ENCODE results near the gene ACP5.

The ACP5 gene

GRCh38 chr19:11587302-11587974 lies 10.0 kb upstream of the ACP5 start:
- no peak for TF ChIP-seq TCF12 (IDR thresholded peaks at IDR 0.05; ENCODE audit: low read depth)
- peak; percentile 86 for TF ChIP-seq RAD21 (IDR thresholded peaks at IDR 0.05; ENCODE audit: low read depth)
- no peak for TF ChIP-seq YY1 (IDR thresholded peaks at IDR 0.05; ENCODE audit: low read depth)

- TF ChIP-seq REST (IDR thresholded peaks at IDR 0.05; ENCODE audit: low read depth) = no peak
Observed at GRCh38 chr19:11586331-11586730, 8.9 kb upstream of the ACP5 start.

GRCh38 chr19:11581740-11582139 lies 4.3 kb upstream of the ACP5 start:
- TF ChIP-seq EGR1 (IDR thresholded peaks at IDR 0.05) = no peak
- no peak for TF ChIP-seq YY1 (IDR thresholded peaks at IDR 0.05; ENCODE audit: low read depth)
- TF ChIP-seq TAF1 (IDR thresholded peaks at IDR 0.05; ENCODE audit: low read depth) = no peak
- no peak for TF ChIP-seq EP300 (IDR thresholded peaks at IDR 0.05; ENCODE audit: borderline replicate concordance)
- TF ChIP-seq CREB1 (IDR thresholded peaks at IDR 0.05; ENCODE audit: low read depth) = no peak

GRCh38 chr19:11580116-11580515 lies 2.7 kb upstream of the ACP5 start:
- no peak for TF ChIP-seq NFIC (IDR thresholded peaks at IDR 0.05)
- no peak for TF ChIP-seq MAX (IDR thresholded peaks at IDR 0.05)
- TF ChIP-seq REST (IDR thresholded peaks at IDR 0.05; ENCODE audit: low read depth) = no peak

- TF ChIP-seq NFIC (IDR thresholded peaks at IDR 0.05) (no peak), TEAD4 (IDR thresholded peaks at IDR 0.05) (no peak), TCF12 (IDR thresholded peaks at IDR 0.05; ENCODE audit: low read depth) (no peak), REST (IDR thresholded peaks at IDR 0.05; ENCODE audit: low read depth) (no peak), EP300 (IDR thresholded peaks at IDR 0.05; ENCODE audit: borderline replicate concordance) (no peak), FOXM1 (IDR thresholded peaks at IDR 0.05; ENCODE audit: borderline replicate concordance, low read depth) (no peak), MAX (IDR thresholded peaks at IDR 0.05) (no peak), CREB1 (IDR thresholded peaks at IDR 0.05; ENCODE audit: low read depth) (no peak), YY1 (IDR thresholded peaks at IDR 0.05; ENCODE audit: low read depth) (no peak), TAF1 (IDR thresholded peaks at IDR 0.05; ENCODE audit: low read depth) (no peak), CEBPB (IDR thresholded peaks at IDR 0.05) (no peak)
Observed at GRCh38 chr19:11578258-11579142, 1.1 kb upstream of the ACP5 start.

- TF ChIP-seq USF1 (IDR thresholded peaks at IDR 0.05) (no peak), EP300 (IDR thresholded peaks at IDR 0.05; ENCODE audit: borderline replicate concordance) (no peak), TCF12 (IDR thresholded peaks at IDR 0.05; ENCODE audit: low read depth) (no peak), ZBTB7A (IDR thresholded peaks at IDR 0.05; ENCODE audit: low read depth) (no peak), MAX (IDR thresholded peaks at IDR 0.05) (no peak), TEAD4 (IDR thresholded peaks at IDR 0.05) (no peak), FOXM1 (IDR thresholded peaks at IDR 0.05; ENCODE audit: borderline replicate concordance, low read depth) (no peak), NFIC (IDR thresholded peaks at IDR 0.05) (no peak), RAD21 (IDR thresholded peaks at IDR 0.05; ENCODE audit: low read depth) (no peak), EGR1 (IDR thresholded peaks at IDR 0.05) (no peak), TAF1 (IDR thresholded peaks at IDR 0.05; ENCODE audit: low read depth) (no peak), CREB1 (IDR thresholded peaks at IDR 0.05; ENCODE audit: low read depth) (no peak), CEBPB (IDR thresholded peaks at IDR 0.05) (no peak), YY1 (IDR thresholded peaks at IDR 0.05; ENCODE audit: low read depth) (no peak), REST (IDR thresholded peaks at IDR 0.05; ENCODE audit: low read depth) (no peak)
Observed at GRCh38 chr19:11576227-11576626, 1.2 kb downstream of the ACP5 start.

All from Ishikawa (cell line).